ENCODE results near the gene OR8D2. TPM values are rescaled to one million over a fixed set of nuclear protein-coding genes. Genes with fewer than 3 reads are reported as not detected.

OR8D2 gene
- total RNA-seq, 1 donor from 2014 or later: not detected

GRCh38 chr11:124310721-124311120 lies 9.3 kb downstream of the OR8D2 start:
- TF ChIP-seq, protein P1, sequence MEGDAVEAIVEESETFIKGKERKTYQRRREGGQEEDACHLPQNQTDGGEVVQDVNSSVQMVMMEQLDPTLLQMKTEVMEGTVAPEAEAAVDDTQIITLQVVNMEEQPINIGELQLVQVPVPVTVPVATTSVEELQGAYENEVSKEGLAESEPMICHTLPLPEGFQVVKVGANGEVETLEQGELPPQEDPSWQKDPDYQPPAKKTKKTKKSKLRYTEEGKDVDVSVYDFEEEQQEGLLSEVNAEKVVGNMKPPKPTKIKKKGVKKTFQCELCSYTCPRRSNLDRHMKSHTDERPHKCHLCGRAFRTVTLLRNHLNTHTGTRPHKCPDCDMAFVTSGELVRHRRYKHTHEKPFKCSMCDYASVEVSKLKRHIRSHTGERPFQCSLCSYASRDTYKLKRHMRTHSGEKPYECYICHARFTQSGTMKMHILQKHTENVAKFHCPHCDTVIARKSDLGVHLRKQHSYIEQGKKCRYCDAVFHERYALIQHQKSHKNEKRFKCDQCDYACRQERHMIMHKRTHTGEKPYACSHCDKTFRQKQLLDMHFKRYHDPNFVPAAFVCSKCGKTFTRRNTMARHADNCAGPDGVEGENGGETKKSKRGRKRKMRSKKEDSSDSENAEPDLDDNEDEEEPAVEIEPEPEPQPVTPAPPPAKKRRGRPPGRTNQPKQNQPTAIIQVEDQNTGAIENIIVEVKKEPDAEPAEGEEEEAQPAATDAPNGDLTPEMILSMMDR (IDR thresholded peaks at IDR 0.05; ENCODE audit: partially characterized antibody, unreplicated experiment): no peak
- Mint-ChIP-seq H3K9me3 (ENCODE audit: unreplicated experiment) (no peaks in the 10 kb centered on the region), H3K4me3 (ENCODE audit: unreplicated experiment) (no peak overlapping the region), H3K36me3 (ENCODE audit: unreplicated experiment) (no peaks in the 10 kb centered on the region), H3K27ac (ENCODE audit: unreplicated experiment) (no peak overlapping the region), H3K27me3 (ENCODE audit: unreplicated experiment) (no peaks in the 10 kb centered on the region), H3K4me1 (ENCODE audit: low read depth, unreplicated experiment) (no peaks in the 10 kb centered on the region)
- no peak for DNase-seq

DNA sequence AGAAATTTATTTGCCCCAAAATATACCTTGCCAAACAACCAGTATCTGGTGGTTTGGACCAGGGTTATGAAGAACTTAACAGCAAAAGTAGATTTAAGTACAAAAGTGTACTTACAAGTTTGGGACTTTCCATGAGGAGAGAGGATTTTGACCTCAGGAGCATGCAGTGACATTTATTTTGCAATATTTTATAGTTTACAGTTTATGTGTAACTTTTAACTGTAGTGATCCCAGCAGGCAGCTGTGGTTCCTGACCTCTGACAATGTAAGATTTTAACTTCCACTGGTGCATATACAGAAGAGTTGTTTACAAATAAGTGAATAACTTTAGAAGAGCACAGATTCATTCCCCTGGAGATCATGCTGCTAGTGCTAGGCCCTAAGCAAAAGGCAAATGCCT lies 12.9 kb downstream of the OR8D2 start:
- Mint-ChIP-seq H3K9me3 (ENCODE audit: unreplicated experiment) (no peaks in the 10 kb centered on the region), H3K4me3 (ENCODE audit: unreplicated experiment) (no peak overlapping the region), H3K27me3 (ENCODE audit: unreplicated experiment) (peaks cover 2% of the 10 kb centered on the region), H3K27ac (ENCODE audit: unreplicated experiment) (no peak overlapping the region), H3K4me1 (ENCODE audit: low read depth, unreplicated experiment) (no peaks in the 10 kb centered on the region), H3K36me3 (ENCODE audit: unreplicated experiment) (no peaks in the 10 kb centered on the region)
- TF ChIP-seq, protein P1 (IDR thresholded peaks at IDR 0.05; ENCODE audit: partially characterized antibody, unreplicated experiment): no peak
- DNase-seq: no peak

DNA sequence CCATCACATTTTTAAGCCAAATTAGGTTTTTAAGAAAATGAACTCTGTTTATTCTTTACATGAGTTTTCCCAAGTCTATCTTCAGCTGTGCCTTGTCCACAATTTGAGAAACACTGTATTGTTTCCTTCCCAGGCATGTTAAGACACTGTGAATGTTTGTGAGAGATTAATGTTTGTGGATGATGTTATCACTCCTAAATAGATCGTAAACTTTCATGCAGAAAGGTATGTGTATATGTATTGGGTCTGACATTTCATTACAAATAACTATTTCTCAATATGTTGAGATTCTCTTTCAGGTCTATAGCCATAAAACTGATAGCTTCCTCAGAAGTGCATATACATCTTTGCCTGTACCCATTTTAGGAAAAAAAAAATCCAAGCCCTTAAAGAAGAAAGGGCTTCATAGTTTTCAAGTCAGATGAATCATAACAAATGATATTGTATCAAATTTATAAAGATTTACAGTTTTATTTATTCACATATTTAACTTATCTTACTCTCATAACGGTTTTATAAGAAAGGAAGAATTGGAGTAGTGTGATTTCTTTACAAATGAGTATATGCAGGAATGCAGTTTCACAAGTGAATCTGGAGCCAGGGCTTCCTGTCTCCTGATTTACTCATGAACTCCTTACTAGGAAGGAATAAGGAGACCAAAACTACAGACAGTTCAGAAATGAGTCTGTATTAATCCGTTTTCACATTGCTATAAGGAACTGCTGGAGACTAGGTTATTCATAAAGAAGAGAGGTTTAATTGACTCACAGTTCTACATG lies 17.5 kb downstream of the OR8D2 start:
- TF ChIP-seq, protein P1 (IDR thresholded peaks at IDR 0.05; ENCODE audit: partially characterized antibody, unreplicated experiment): no peak
- Mint-ChIP-seq H3K27ac (ENCODE audit: unreplicated experiment) (no peak overlapping the region), H3K4me3 (ENCODE audit: unreplicated experiment) (no peak overlapping the region), H3K36me3 (ENCODE audit: unreplicated experiment) (no peaks in the 10 kb centered on the region), H3K27me3 (ENCODE audit: unreplicated experiment) (peaks cover 2% of the 10 kb centered on the region), H3K4me1 (ENCODE audit: low read depth, unreplicated experiment) (no peaks in the 10 kb centered on the region), H3K9me3 (ENCODE audit: unreplicated experiment) (no peaks in the 10 kb centered on the region)
- DNase-seq: no peak

GRCh38 chr11:124301548-124301947 lies 18.4 kb downstream of the OR8D2 start:
- Mint-ChIP-seq H3K36me3 (ENCODE audit: unreplicated experiment) (no peaks in the 10 kb centered on the region), H3K27ac (ENCODE audit: unreplicated experiment) (no peak overlapping the region), H3K27me3 (ENCODE audit: unreplicated experiment) (peaks cover 2% of the 10 kb centered on the region), H3K4me1 (ENCODE audit: low read depth, unreplicated experiment) (no peaks in the 10 kb centered on the region), H3K9me3 (ENCODE audit: unreplicated experiment) (no peaks in the 10 kb centered on the region), H3K4me3 (ENCODE audit: unreplicated experiment) (no peak overlapping the region)
- TF ChIP-seq, protein P1 (IDR thresholded peaks at IDR 0.05; ENCODE audit: partially characterized antibody, unreplicated experiment): no peak
- DNase-seq: no peak

DNA sequence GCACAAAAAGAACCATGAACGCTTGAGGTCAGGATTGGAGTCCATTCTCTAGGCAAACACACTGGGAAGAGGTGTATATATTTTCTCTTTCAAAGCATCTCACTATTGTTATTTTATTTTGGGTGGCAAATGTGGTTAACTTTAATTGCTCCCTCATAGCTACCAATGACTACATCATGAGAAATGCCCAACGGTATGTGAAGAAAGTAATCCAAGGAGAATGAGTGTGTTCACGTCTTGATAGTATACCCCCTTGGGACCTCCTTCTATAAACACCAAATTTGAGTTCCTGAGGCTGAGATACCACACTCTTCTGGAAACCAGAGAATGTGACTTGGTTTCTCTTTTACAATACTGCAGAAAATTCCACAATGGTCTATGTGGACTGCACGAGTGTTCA lies 22.1 kb downstream of the OR8D2 start:
- no peak overlapping the region for H3K4me3 Mint-ChIP-seq (ENCODE audit: unreplicated experiment)
- H3K27me3 Mint-ChIP-seq (ENCODE audit: unreplicated experiment): peaks cover under 1% of the 10 kb centered on the region
- no peak for DNase-seq
- H3K9me3 Mint-ChIP-seq (ENCODE audit: unreplicated experiment): no peaks in the 10 kb centered on the region
- H3K36me3 Mint-ChIP-seq (ENCODE audit: unreplicated experiment): no peaks in the 10 kb centered on the region
- H3K27ac Mint-ChIP-seq (ENCODE audit: unreplicated experiment): no peak overlapping the region
- TF ChIP-seq, protein P1 (IDR thresholded peaks at IDR 0.05; ENCODE audit: partially characterized antibody, unreplicated experiment): no peak
- H3K4me1 Mint-ChIP-seq (ENCODE audit: low read depth, unreplicated experiment): no peaks in the 10 kb centered on the region
